ENCODE data around the gene BICDL1.

Gene BICDL1

DNA sequence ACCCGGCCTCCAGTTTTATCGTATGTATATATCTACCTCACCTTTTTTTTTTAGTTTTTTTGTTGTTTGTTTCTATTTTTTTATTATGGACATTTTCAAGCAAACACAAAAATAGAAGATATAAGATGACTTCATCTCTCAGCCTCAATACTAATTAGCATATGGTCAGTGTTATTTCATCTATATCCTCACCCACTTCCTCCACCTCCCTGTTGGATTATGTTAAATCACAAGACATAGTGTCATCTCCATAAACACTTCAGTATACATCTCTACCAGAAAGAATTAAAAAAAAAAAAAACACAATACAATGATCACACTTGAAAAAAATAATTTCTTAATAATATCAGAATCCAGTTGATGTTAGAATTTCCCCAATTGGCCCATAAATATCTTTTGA lies 92.6 kb downstream of the BICDL1 start:
- no peak for DNase-seq (ENCODE audit: low read depth in 2 of 2)

DNA sequence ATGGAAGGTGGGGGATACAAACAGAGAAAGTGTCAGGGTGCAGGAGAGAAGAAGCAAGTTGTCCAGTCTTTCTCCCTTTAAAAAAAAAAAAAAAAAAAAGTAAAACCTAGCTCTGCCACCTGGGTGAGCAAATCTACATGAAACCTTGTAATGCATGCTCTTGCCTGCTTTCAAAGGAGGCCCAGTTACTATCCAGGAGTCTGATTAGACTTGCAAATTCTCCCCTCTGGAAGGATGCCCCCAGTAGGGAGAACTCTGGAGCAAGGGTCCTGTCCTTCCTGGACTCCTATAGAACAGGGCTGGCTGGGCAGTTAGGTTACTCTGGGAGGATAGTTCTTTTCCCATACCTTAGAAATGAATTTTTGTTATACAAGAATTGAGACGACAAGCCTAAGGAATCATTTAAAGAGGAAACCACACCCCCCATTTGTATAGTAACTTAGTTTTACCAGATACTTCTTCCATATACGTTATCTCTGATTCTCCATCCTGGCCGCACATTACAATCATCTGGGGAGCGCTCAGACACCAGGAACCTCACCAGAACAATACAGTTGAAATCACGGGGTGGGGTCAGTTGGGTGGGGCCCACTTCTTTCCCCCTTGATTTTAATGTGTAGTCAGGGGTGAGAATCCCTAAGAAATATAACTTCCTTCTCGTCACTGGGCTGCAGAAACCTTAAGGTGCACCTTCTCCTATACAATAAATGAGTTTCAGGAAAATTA lies 97.0 kb downstream of the BICDL1 start:
- DNase-seq (ENCODE audit: low read depth in 2 of 2) = no peak

DNA sequence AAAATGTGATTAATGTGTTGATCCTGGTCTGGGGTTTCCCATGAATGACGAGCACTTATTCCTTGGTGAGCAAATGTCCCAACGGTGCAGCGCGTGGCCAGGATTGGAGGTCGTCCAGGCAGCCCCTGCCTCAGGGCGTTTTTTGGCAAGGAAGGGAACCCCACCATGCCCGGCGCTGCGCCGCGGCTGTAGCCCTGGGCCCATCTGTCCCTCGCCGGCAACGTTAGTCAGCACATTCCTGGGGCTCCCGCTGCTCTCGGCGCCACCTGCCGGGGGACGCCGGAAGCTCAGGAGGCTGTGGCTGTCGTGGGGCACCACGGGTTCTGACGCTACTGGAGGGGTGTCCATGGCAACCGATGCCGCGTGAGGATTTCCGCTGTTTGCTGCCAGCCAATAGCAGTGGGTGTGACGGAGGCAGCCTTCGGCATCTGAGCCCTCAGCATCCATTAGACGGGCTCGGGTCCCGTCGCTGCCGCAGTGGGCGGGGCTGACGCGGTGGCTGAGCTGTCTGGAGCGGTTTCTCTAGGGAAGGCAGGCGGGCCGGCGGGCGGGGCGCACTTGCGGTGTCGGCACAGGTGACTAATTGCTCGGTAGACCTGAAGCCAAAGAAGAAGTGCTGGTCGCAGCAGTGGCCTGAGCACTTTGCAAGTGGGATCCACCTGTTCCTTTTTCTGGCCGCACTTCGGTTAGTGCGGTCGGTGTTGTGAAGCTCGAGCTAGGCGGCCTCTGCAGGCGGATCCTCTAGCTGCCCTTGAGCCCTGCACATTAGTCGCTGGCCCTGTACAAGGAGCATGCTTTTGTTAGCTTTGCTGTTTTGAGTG lies 98.0 kb downstream of the BICDL1 start:
- peak; percentile 100 for DNase-seq (ENCODE audit: low read depth in 2 of 2)

DNA sequence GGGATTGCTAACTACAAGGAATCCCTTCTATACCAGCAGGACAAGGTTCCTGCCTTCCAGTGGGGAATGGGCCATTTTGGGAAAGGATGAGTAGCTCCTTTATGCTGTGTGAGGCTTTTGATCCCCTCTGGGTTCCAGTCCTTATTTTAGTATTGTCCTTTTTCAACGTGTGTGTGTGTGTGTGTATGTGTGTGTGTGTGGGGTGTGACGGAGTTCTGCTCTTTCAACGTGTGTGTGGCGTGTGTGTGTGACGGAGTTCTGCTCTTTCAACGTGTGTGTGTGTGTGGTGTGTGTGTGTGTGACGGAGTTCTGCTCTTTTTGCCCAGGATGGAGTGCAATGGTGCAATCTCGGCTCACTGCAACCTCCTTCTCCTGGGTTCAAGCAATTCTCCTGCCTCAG lies 100.1 kb downstream of the BICDL1 start:
- no peak for DNase-seq (ENCODE audit: low read depth in 2 of 2)

DNA sequence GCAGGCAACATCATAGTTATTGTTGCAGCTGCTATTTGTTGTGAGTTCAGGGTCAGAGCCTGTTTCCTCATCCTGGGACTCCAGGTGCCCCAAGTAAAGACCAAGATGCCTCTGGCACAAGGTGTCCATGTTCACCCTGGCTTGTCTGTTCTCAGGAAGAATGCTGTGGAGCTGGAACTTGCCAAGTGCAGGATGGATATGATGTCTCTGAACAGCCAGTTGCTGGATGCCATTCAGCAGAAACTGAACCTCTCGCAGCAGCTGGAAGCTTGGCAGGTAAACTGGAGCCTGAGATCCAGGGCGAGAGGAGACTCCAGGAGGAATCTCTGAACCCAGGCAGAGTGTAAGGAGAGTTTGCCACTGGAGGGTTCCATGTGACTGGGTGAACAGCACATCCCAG lies 100.8 kb downstream of the BICDL1 start:
- DNase-seq (ENCODE audit: low read depth in 2 of 2) = no peak

DNA sequence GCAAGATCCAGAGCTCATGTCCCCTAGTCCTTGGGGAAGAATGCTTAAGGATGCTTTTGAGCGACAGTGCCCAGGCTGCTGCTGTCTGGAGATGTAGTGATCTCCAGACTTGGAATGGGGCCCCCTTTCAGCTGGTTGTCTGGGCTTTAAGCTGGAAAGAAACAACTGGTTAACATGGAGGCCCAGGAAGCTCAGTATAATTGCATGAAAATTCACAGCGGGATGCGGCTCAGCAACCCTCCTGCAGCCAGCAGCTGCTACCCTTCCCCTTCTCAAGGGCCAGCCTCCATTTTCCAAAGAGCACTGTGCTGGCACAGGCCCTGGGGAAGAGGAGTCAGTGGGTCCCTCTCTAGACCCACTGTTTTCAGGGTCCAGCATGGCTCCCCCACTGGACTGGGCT lies 101.2 kb downstream of the BICDL1 start:
- no peak for DNase-seq (ENCODE audit: low read depth in 2 of 2)

DNA sequence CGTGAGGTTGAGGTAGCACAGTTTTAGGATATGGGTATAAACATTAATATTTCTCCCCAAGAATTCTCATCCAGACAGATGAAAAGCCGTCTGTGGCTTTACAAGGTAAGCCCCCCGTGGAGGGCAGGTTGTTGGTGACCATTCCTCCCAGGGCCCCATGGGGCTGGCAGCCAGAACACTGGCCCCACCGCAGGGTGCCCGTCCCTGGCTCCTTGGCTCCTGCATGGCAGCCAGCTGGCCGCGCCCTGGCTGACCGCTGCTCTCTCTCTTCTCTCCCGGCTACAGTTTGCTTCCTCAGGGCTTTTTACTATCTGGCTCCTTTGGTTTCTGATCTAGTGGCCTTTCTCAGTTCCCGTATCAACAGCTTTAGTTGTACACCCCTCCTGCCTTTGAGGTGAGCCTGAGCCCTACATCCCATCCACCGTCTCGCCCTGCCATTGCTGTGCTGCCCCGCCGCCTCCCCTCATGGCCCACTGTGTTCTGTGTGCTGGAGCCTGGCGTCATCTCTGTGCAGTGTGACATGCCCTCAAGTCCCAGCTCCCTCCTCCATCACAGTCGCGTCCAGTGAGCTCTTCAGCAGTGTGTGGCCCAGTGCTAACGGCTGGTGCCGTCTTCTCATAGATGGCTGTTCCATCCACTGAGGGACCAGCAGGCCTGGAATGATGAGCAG lies 101.7 kb downstream of the BICDL1 start:
- no peak for DNase-seq (ENCODE audit: low read depth in 2 of 2)

DNA sequence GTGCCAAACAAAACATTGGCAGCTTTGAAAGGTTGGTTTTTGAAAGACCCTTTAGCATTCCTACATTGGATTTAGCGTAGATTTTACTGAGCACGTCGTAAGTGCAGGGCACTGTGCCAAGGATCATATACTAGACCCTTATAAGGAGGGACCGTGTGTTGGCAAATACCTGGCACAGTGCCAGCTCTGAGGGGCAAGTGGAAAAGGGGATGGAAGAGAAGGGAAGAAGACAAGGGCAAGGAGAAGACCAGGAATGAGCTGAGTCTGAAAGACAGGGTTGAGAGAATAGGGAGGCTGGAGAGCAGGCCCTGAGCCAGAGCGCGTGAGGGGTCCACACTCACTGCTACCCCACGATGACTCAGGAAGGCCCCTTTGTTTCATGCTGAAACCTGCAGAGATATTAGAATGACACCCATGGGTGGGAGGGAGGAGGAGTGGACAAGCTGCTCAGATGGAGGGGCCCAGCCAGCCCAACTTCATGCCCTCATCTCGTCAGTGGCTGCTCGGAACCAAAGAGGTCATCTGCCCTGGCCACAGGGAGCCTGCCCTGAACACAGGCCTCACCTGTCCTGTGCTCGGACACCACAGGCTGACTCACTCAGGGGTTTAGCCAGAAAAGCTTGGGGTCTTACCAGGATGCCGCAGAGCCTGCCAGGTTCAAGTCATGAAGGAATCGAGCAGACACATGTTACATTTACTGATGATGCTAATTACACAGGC lies 102.5 kb downstream of the BICDL1 start:
- no peak for DNase-seq (ENCODE audit: low read depth in 2 of 2)

DNA sequence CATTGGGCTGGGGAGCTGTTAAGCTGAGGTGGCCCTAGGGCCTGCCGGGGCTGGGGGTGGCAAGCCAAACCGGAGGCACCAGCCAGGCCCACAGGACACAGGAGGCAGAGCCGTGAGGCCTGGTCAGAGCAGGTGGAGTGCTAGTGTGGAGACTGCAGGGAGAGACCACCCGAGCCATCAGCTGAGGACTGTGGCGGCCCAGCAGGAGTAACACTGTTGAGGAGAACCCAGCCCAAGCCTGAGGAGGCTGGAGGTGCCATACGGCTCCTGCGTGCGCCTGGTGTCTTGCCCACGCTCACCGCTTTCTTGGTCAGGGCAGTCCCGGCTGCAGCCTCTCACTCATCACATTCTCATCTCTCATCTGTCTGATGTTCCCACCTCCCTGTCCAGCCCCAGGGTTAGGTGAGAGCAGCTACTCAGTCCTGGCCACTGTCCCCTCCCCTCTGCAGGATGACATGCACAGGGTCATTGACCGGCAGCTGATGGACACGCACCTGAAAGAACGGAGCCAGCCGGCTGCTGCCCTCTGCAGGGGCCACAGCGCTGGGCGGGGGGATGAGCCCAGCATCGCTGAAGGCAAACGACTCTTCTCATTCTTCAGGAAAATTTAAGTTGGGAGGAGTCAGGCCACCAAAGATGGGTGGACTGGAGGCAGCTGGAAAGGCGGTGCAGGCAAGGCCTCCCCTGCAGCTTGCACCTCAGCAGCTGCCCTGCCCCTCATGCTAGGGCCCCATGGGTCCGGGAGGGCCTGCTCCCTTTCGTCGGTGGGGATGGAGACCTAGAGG lies 103.7 kb downstream of the BICDL1 start:
- no peak for DNase-seq (ENCODE audit: low read depth in 2 of 2)

DNA sequence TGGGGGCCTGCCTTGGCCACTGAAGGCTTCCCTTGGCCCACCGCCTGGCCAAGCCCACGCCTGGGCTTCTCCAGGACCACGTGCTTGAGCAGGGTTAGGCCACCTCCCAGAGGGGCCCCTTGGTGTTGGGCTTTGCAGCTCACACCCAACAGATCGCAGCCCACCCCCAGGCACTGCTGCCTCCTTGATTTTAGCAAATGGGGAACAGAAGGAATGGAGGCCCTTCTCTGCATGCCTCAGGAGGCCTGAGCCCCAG lies 104.2 kb downstream of the BICDL1 start:
- DNase-seq (ENCODE audit: low read depth in 2 of 2) = no peak

DNA sequence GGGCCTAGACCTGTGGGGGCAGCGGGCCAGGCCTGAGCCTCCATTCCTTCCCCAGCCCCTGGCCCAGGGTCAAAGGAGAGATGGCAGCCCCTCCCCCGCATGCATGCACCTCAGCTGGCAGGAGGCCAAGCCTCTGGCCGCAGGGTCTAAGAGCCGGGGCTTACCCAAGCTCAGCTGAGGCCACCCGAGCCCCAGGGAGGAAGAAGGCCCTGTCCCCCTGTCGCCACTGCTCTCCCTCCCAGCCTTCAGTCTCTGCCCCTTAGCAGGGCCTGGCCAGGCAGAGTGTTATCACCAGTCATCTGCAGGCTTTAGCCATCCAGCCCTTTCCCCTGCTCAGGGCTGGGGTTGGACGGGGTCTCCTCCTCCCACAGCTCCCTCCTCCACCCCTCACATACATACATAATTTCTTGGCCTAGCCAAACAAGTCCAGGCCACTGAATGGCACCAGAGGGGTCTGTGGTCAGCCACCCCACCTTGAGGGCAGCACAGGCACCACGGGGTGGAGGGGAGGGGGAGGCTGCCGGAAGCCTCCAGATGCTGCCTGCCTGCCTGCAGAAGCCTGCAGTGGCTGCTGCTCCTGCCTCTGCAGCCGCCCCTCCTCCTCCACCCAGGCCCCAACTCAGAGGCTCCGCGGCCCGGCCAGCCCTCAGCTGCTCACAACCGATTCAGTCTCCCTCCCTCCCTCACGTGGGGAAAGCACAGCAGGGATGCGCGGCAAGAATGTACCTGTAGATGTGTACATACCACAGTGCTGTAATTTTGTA lies 104.7 kb downstream of the BICDL1 start:
- DNase-seq (ENCODE audit: low read depth in 2 of 2) = no peak

DNA sequence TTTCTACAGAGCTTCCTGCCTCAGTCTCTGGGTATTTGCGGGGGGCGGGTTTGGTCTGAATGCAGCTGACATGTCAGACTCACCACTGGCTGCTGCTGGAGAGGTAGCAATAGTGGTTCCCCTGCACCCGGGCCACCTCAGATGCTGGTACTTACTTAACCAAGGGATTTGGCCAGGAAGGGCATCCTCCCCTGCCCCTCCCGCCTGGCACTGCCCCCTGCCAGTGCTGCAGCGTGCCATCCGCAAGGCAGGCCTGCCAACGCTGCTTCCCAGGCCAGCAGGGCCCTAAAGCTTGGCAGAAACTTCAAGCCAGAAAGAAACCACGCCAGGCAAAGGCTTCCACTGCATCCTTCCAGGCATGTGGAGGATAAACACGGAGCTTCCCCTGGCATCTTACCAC lies 105.4 kb downstream of the BICDL1 start:
- no peak for DNase-seq (ENCODE audit: low read depth in 2 of 2)

DNA sequence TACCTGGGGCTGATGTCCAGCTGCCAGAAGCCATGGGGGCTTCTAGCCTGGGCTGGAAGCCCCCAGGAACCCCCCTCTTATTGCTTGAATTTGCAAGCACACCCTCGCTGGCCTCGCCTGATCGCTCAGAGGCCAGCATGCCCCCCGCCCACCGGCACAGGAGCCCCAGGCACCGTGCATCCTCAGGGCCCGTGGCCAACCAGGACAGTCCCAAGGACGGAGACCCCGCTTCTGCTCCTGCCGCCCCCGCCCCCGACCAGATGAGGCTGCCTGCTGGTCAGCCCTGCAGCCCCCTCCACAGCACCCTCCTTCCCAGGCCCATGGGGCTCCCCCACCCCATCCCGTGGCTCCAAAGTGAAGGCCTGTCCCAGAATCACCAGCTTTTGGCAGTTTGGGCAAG lies 106.3 kb downstream of the BICDL1 start:
- no peak for DNase-seq (ENCODE audit: low read depth in 2 of 2)

DNA sequence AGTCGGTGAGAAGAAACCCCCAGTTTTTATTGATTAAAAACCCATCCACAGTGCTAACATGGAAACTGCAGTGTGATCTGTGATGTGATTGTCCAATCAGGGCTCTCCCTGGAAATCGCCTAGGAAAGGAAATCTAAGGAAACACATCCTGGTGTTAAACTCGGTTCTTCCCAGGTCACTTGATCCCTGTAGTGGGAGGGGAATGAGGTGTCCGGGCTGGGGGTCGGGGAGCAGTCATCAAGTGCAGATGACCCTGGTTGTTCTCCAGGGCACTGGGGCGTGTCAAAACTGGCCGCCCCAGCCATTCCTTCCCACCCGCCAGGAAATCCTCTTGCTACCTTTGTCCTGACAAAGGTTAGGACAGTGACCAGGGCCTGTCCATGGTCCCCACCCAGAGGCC lies 106.7 kb downstream of the BICDL1 start:
- DNase-seq (ENCODE audit: low read depth in 2 of 2) = no peak

DNA sequence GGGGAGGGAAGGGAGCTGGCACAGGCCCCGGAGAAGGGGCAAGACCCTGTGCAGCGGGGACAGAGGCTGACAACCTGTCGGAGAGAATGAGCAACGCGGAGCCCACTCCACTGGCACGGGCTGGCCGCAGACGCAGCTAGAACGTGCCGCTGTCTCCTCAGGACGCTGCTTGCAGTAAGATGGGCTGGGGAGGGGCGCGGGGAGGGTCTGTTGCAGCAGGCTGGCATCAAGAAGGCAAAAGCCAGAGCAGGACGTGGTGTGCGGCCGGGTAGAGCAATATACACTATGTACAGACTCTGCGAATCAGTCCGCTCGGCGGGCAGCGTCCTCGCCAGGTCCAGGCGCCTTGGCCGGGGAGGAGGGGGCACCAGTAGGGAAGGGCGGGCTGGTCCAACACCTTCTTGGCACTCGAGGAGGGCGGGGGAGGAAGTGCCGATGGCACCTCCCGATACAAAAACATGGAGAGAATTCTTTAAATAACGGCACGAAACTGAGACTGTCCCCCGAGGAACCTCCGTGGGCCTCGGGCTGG lies 107.7 kb downstream of the BICDL1 start:
- DNase-seq (ENCODE audit: low read depth in 2 of 2) = no peak

DNA sequence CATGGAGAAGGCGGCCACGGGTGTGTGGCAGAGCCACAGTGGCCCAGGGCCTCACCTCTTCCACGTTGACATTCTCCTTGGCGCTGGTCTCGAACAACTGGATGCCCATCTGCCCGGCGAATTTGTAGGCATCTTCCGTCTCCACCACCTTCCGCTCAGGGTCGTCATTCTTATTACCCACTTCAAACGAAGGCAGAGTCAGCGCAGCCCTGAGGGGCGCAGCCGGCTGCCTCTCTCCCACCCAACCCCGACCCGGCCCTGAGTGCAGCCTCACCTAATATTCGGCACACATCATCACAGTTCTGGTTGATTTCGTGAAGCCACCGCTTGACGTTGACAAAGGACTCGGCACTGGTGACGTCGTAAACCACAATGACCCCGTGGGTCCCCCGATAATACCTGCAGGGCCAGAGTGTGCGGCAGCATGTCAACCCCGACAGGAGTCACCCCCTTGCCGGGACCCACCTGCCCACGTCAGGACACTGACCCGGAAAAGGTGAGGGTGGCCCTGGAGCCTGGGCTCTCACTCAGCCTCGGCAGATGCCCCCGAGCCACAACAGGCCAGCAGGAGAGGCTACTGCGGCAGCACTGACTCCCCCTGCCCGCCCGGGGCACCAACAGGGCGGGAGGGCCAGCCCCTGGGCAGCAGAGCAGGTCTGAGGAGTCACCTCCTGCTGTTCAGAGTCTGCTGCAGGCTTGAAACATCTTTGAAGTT lies 109.9 kb downstream of the BICDL1 start:
- DNase-seq (ENCODE audit: low read depth in 2 of 2) = no peak

DNA sequence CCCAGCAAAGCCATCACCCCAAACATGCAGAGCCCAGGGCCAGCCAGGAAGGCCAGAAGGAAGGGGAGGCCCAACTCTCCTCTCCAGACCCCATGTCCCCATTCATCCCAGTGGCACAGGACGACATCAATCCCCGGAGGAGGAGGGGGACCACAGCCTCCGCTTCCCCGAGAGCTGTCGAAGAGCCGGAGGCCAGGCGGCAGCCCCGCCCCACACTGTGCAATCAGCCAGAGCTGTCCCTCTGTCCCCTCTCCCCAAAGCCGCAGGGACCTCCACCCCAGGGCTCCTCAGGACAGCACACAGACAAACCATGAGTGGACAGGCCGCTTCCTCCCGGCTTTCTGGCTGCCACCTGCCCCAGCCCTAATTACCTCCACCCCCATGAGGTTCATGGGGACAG lies 110.7 kb downstream of the BICDL1 start:
- DNase-seq (ENCODE audit: low read depth in 2 of 2) = no peak

DNA sequence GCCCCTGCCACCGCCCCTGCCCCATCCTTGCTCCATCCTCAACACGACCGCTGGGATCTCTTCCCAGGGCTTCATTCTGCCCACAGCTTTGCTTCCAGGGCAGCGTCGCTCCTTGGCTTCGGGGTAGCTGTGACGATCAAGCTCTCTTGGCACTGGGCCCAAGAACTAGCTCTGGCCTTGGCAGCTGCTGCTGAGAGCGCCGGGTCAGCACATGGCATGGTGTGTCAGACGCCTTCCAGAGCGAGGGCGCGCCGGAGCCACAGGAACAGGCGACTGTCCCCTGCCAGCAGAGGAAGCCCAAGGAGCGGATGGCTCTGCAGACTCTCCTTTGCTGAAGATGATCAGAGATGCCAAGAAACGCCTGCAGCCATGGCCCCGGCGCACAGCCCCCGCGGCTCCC lies 111.6 kb downstream of the BICDL1 start:
- DNase-seq (ENCODE audit: low read depth in 2 of 2) = no peak

DNA sequence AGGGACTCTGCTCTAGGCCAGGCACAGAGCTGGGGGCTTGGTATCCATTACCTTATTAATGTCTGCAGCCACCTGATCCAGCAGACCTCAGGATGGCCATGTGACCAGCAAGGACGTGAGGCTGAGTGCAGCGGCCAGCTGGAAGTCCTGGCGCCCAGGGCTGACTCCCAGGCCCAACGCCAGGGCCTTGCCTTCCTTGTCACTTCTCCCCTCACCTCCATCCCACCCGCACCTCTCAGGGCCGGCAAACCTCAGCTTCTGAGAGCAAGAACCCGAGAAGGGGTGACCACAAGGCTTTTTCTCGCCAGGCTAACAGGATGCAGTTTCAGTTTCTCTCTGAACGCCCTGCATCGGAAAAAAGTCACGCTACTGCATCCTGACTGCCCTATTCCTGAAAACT lies 112.1 kb downstream of the BICDL1 start:
- no peak for DNase-seq (ENCODE audit: low read depth in 2 of 2)

DNA sequence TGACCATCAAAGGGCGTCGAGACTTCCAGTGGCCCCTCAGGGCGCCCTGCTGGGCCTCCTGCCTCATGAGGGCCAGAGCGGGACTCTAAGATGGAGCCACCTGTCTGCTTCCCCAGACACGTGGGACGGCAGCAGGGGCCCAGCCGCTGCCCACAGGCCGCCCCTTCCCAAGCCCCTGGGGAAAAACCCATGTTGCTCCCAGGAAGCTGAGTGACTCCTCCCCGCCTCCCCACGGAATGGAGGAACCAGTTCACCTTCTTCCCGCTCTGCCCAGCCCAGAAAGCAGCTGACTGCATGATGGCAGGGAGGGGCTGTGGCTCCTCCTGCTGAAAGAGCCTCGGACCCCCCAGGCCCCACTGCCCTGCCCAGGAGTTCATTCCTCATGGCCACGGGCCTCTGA lies 112.6 kb downstream of the BICDL1 start:
- no peak for DNase-seq (ENCODE audit: low read depth in 2 of 2)

Data from stimulated activated CD8-positive, alpha-beta memory T cell treated with anti-CD3 and anti-CD28 coated beads, Interleukin-7, amount 100 ng/mL, for 4 hours (primary cell).